MCF 10A (cell line): ENCODE results near the gene LYPLA2. TPM values are rescaled to one million over a fixed set of nuclear protein-coding genes. Genes with fewer than 3 reads are reported as not detected.

Experiments used
- BruUV-seq: library from RNA; stranded (reverse); fragments of 400-500 nt; replicated peaks from 2 replicates; lab custom pipeline; 2021; lab: Mats Ljungman, UMichigan
- CTCF ChIA-PET: fragments of 300-600 bp; sonication (Branson Sonifier 250); formaldehyde crosslinking; extraction: SDS; loops from one replicate; lab custom pipeline; 2021; ENCODE audit warnings: antibody characterized with exemption, inconsistent platforms; lab: Yijun Ruan, JAX
- POLR2A ChIA-PET: fragments of 300-600, 350-650 bp; sonication (Branson Sonifier 250); formaldehyde crosslinking; extraction: SDS; loops from one replicate; lab custom pipeline; 2020; ENCODE audit warnings: antibody characterized with exemption, inconsistent platforms; lab: Yijun Ruan, JAX
- DNase-seq: peaks from one replicate; pipeline ENCODE4 v3.0.0-alpha.2; 2018; ENCODE audit not compliant: unreplicated experiment
- H3K27ac Mint-ChIP-seq: one replicate; pipeline ENCODE4 v1.8.0; 2022; ENCODE audit warnings: mild to moderate bottlenecking, low read depth, mixed read lengths; ENCODE audit not compliant: unreplicated experiment
- H3K27me3 Mint-ChIP-seq: one replicate; pipeline ENCODE4 v1.8.0; 2022; ENCODE audit warnings: mixed read lengths; ENCODE audit not compliant: insufficient read depth, unreplicated experiment
- H3K36me3 Mint-ChIP-seq: one replicate; pipeline ENCODE4 v1.8.0; 2022; ENCODE audit warnings: mild to moderate bottlenecking, moderate library complexity, mixed read lengths; ENCODE audit not compliant: insufficient read depth, unreplicated experiment
- H3K4me1 Mint-ChIP-seq: one replicate; pipeline ENCODE4 v1.8.0; 2022; ENCODE audit warnings: mixed read lengths; ENCODE audit not compliant: insufficient read depth, unreplicated experiment
- H3K4me3 Mint-ChIP-seq: one replicate; pipeline ENCODE4 v1.8.0; 2022; ENCODE audit warnings: mild to moderate bottlenecking, moderate library complexity, mixed read lengths; ENCODE audit not compliant: unreplicated experiment
- H3K9me3 Mint-ChIP-seq: one replicate; pipeline ENCODE4 v1.8.0; 2022; ENCODE audit warnings: mixed read lengths; ENCODE audit not compliant: unreplicated experiment
- CTCF ChIP-seq: fragments of 200-600 bp; IDR thresholded peaks from one replicate; pipeline ENCODE4 v1.8.0; 2022; ENCODE audit warnings: antibody characterized with exemption, mild to moderate bottlenecking; ENCODE audit not compliant: unreplicated experiment
- intact Hi-C: fragments of 100-400 bp; cut with micrococcal nuclease; formaldehyde crosslinking; loops from 2 replicates; pipeline ENCODE4 v1.14.1; 2022
- total RNA-seq: library from RNA; stranded (reverse); gene quantifications from 2 replicates; pipeline ENCODE4 v1.2.3, GENCODE V29; 2022

Gene LYPLA2
- total RNA-seq, 1 experiment from 2014 or later: 35.7 TPM

GRCh38 chr1:23772049-23772853 is 18.7 kb upstream of the LYPLA2 start:
- intact Hi-C loops: loop anchor here (2.0 kb wide), 1 partner anchor 145 kb away; no protein-coding TSS in a partner anchor
- H3K4me3 Mint-ChIP-seq: no peak overlapping the region
- no TSS peak for BruUV-seq
- peaks cover 20% of the 10 kb centered on the region for H3K36me3 Mint-ChIP-seq
- TF ChIP-seq CTCF: peak; percentile 92
- ChIA-PET POLR2A (interaction anchor here (0.5 to 1.4 kb wide), 12 partner anchors 11 to 347 kb away, joined by 3 to 11 read pairs (median 4); partner anchors contain the start of genes GALE and LYPLA2), CTCF (interaction anchor here (0.6 to 2.8 kb wide), 30 partner anchors 9 to 342 kb away, joined by 3 to 32 read pairs (median 4); partner anchors contain the start of gene CNR2)
- H3K27ac Mint-ChIP-seq: no peak overlapping the region
- H3K9me3 Mint-ChIP-seq: no peaks in the 10 kb centered on the region
- H3K4me1 Mint-ChIP-seq: no peaks in the 10 kb centered on the region
- H3K27me3 Mint-ChIP-seq: no peaks in the 10 kb centered on the region
- DNase-seq: peak; percentile 86

- no peaks in the 10 kb centered on the region for H3K4me1 Mint-ChIP-seq
- intact Hi-C loops: loop anchor here (2.0 kb wide), 1 partner anchor 144 kb away; no protein-coding TSS in a partner anchor
- no peak for DNase-seq
- no peak overlapping the region for H3K27ac Mint-ChIP-seq
- H3K27me3 Mint-ChIP-seq: no peaks in the 10 kb centered on the region
- POLR2A ChIA-PET: no interaction called here
- CTCF ChIA-PET: interaction anchor here (0.8 kb wide), 1 partner anchor 330 kb away, joined by 3 read pairs; no protein-coding TSS in a partner anchor
- H3K36me3 Mint-ChIP-seq: peaks cover 17% of the 10 kb centered on the region
- no peak for TF ChIP-seq CTCF
- no TSS peak for BruUV-seq
- no peaks in the 10 kb centered on the region for H3K9me3 Mint-ChIP-seq
- H3K4me3 Mint-ChIP-seq: no peak overlapping the region
Observed at GRCh38 chr1:23772854-23773242, 18.1 kb upstream of the LYPLA2 start.

GRCh38 chr1:23774174-23774880 is 16.6 kb upstream of the LYPLA2 start:
- POLR2A ChIA-PET: interaction anchor here (11.5 kb wide), 1 partner anchor 20 kb away, joined by 395 read pairs; the partner anchor contains the start of genes GALE and LYPLA2
- Mint-ChIP-seq H3K9me3 (no peaks in the 10 kb centered on the region), H3K4me1 (peaks cover 3% of the 10 kb centered on the region), H3K36me3 (peaks cover 13% of the 10 kb centered on the region), H3K27me3 (no peaks in the 10 kb centered on the region), H3K27ac (no peak overlapping the region), H3K4me3 (no peak overlapping the region)
- intact Hi-C loops: no loop called here
- BruUV-seq: no TSS peak
- no peak for DNase-seq
- CTCF ChIA-PET: interaction anchor here (0.5 to 4.1 kb wide), 7 partner anchors 22 to 619 kb away, joined by 3 to 32 read pairs (median 3); no protein-coding TSS in a partner anchor
- TF ChIP-seq CTCF: no peak
